RWPE2 (cell line): Measurements from ENCODE around the gene LIMS2.
A peak's percentile ranks its signal among the peaks of the same experiment; 100 is the strongest.

Source experiments
- ATAC-seq: fragments of 200-7000 bp; cut with Tn5 transposase; 3 replicates; pipeline ENCODE4 v1.9.1; 2021; ENCODE audit warnings: low read depth
- DNase-seq: peaks from one replicate; pipeline ENCODE4 v3.0.0-alpha.2; 2020; ENCODE audit warnings: low spot score
- H3K27ac ChIP-seq: fragments of 450-650 bp; 2 replicates; pipeline ENCODE4 v1.5.1; 2017; ENCODE audit warnings: mild to moderate bottlenecking; ENCODE audit not compliant: poor library complexity, severe bottlenecking
- H3K27me3 ChIP-seq: fragments of 250-450 bp; sonication (Bioruptor Pico); 2 replicates; pipeline ENCODE4 v1.5.1; 2021; ENCODE audit warnings: mild to moderate bottlenecking, moderate library complexity; ENCODE audit not compliant: insufficient read depth, poor library complexity, severe bottlenecking
- H3K36me3 ChIP-seq: fragments of 250-450 bp; sonication (Bioruptor Pico); 2 replicates; pipeline ENCODE4 v1.5.1; 2020; ENCODE audit warnings: low read depth, mild to moderate bottlenecking, moderate library complexity
- H3K4me1 ChIP-seq: fragments of 250-450 bp; sonication (Bioruptor Pico); 2 replicates; pipeline ENCODE4 v1.5.1; 2021; ENCODE audit warnings: mild to moderate bottlenecking, moderate library complexity; ENCODE audit not compliant: insufficient read depth, poor library complexity, severe bottlenecking
- H3K4me3 ChIP-seq: fragments of 250-450 bp; sonication (Bioruptor Pico); 2 replicates; pipeline ENCODE4 v1.5.1; 2021; ENCODE audit warnings: mild to moderate bottlenecking, moderate library complexity; ENCODE audit not compliant: severe bottlenecking
- H3K9me3 ChIP-seq: fragments of 250-450 bp; sonication (Bioruptor Pico); 2 replicates; pipeline ENCODE4 v1.5.1; 2021; ENCODE audit warnings: mild to moderate bottlenecking, moderate library complexity; ENCODE audit not compliant: severe bottlenecking
- CTCF ChIP-seq: fragments of 450-650 bp; IDR thresholded peaks from one replicate; pipeline ENCODE4 v1.5.1; 2017; ENCODE audit warnings: mild to moderate bottlenecking, moderate library complexity; ENCODE audit not compliant: poor library complexity, severe bottlenecking

The LIMS2 gene

DNA sequence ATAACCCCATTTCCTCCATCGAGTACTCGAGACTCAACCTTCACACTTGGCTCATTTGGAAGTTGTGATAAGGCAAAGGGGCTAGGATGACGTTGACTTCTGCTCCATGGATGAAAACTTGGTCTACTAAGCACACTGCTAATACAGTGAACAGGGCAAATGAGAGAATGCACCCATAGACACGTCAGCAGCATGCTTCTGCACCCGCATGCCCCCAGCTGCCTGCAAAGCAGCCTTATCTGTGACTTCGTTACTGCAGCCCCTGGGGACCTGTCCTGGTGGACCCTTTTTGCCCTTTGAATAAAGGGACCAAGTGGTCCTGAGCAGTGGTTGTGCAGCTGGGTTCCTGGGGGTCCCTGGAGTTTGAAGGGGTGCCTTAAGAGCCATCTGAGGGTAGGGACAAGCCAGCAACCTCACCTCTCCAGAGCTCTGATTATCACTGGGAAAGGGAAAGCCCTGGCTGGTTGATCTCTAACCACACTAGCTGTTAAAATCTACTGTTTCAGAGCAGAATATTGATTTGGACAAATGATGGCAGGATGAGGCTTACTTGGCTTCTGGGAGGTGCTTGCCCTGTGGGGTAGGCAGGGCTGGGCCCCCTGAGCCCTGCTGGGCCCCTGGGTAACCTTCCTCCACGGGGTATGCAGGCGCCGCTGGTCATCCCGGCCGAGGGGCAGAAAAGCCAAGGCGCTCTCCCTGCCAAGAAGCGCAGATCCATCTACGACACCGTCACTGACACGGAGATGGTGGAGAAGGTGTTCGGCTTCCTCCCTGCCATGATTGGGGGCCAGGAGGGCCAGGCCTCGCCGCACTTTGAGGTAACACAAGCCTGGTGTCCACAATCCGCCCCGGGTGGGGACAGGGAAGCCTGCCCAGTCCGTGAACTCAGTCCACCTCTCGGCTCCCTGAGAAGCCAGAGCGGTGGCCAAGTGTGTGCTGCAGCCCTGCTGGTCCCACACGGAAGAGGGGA is 67.0 kb downstream of the LIMS2 start:
- no peaks in the 10 kb centered on the region for H3K36me3 ChIP-seq
- no peak for TF ChIP-seq CTCF
- no peak for ATAC-seq
- DNase-seq: peak; percentile 58
- H3K27ac ChIP-seq: no peak overlapping the region
- H3K4me3 ChIP-seq: no peak overlapping the region
- H3K9me3 ChIP-seq: peaks cover 3% of the 10 kb centered on the region
- no peaks in the 10 kb centered on the region for H3K4me1 ChIP-seq
- no peaks in the 10 kb centered on the region for H3K27me3 ChIP-seq

DNA sequence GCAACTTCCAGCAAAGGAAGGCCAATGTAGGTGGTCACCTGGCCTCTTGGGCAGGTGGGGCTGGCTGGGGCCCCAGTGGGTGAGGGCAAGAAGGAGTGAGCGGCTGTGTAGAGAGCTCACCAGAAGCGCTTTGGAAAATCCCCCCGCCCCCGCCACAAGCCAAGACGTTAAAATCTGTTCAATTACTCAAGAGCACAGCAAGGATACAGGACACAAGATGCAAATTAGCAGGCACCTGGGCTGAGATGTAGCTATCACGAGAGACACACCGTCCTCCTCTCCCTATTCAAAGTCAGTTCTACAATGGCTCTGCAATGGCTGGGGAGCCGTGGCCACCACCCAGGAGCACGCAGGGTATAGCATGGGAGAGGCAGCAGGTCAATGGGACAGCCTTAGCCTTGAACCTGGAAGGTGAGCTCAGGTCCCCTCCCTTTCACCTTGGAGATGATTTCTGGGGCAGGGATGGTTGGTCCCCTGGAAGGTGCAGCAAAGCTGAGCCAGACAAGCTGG is 67.9 kb downstream of the LIMS2 start:
- Histone ChIP-seq H3K4me1 (no peaks in the 10 kb centered on the region), H3K4me3 (no peak overlapping the region), H3K9me3 (no peaks in the 10 kb centered on the region), H3K36me3 (no peaks in the 10 kb centered on the region), H3K27me3 (no peaks in the 10 kb centered on the region), H3K27ac (no peak overlapping the region)
- ATAC-seq: no peak
- no peak for TF ChIP-seq CTCF
- peak; percentile 32 for DNase-seq

DNA sequence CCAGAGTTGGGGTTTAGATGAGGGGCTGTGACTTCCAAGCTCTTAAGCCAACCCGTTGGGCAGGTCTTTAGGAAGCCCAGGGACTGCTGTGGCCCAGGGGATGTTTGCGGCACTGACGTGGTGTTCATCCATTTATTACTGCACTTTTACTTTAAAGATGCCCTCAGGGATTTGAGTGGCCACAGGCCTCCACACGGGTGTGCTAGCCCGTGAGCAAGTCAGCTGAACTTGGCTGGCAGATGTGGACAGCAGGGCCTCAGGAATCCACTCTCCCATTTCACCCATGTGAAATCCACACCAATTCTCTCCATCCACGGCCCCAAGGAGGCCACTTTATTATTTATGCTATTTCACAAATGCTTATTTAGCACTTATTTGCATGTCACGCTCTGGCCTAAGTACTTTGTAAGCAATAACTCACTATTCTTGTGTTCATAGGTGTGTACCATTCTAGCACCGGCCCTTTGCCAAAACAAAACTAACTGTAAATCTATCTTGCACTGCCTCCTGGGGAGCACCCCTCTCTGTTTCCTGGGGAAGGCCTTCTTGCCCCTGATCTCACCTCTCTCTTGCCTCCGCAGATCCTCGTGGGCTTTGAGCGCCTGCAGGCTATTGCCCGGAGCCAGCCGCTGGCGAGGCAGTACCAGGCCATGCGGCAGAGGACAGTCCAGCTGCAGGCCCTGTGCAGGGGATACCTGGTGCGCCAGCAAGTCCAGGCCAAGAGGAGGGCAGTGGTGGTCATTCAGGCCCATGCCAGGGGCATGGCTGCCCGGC is 68.5 kb downstream of the LIMS2 start:
- H3K4me3 ChIP-seq: no peak overlapping the region
- no peaks in the 10 kb centered on the region for H3K4me1 ChIP-seq
- no peak overlapping the region for H3K27ac ChIP-seq
- no peaks in the 10 kb centered on the region for H3K27me3 ChIP-seq
- DNase-seq: peak; percentile 29
- no peaks in the 10 kb centered on the region for H3K36me3 ChIP-seq
- no peak for ATAC-seq
- no peak for TF ChIP-seq CTCF
- H3K9me3 ChIP-seq: no peaks in the 10 kb centered on the region

- no peaks in the 10 kb centered on the region for H3K27me3 ChIP-seq
- ATAC-seq (no peak), DNase-seq (peak; percentile 30)
- no peak overlapping the region for H3K4me3 ChIP-seq
- H3K4me1 ChIP-seq: no peaks in the 10 kb centered on the region
- no peaks in the 10 kb centered on the region for H3K36me3 ChIP-seq
- no peaks in the 10 kb centered on the region for H3K9me3 ChIP-seq
- TF ChIP-seq CTCF: no peak
- H3K27ac ChIP-seq: no peak overlapping the region
Measured at GRCh38 chr2:127605691-127606263, 69.6 kb downstream of the LIMS2 start.
